ENCODE data around the gene PGM3.

The PGM3 gene

GRCh38 chr6:83192871-83193746 is at the start of gene PGM3, which contains the start of gene RWDD2A:
TSS of gene PGM3 (minus strand) at chr6:83193265. CDS start at chr6:83191012, 2,253 bp downstream.
TSS of gene RWDD2A (plus strand) at chr6:83193357. CDS start at chr6:83194452, 1,095 bp downstream.
- TF ChIP-seq POU6F1 (CRISPR knock-in tag; IDR thresholded peaks at IDR 0.05; ENCODE audit: borderline replicate concordance, low read depth), result no peak
- TF ChIP-seq BACH2 (CRISPR knock-in tag; IDR thresholded peaks at IDR 0.05; ENCODE audit: borderline replicate concordance), result no peak
- no peak for TF ChIP-seq CSRNP3 (CRISPR knock-in tag; IDR thresholded peaks at IDR 0.05)
- no peak for TF ChIP-seq ISL1 (CRISPR knock-in tag; IDR thresholded peaks at IDR 0.05)
- no peak for TF ChIP-seq ZNF70 (CRISPR knock-in tag; IDR thresholded peaks at IDR 0.05)
- no peak for TF ChIP-seq ZNF565 (CRISPR knock-in tag; conservative IDR thresholded peaks at IDR 0.05; ENCODE audit: low read depth)
- TF ChIP-seq ESRRG (CRISPR knock-in tag; IDR thresholded peaks at IDR 0.05), result no peak
- peak; percentile 98 for ATAC-seq

- TF ChIP-seq ISL1 (CRISPR knock-in tag; IDR thresholded peaks at IDR 0.05), result peak; percentile 63
- no peak for TF ChIP-seq TSHZ2 (CRISPR knock-in tag; IDR thresholded peaks at IDR 0.05)
- ATAC-seq, result peak; percentile 88
Observed at GRCh38 chr6:83231146-83231545, 38.1 kb upstream of the PGM3 start.

GRCh38 chr6:83226517-83226916 is 33.5 kb upstream of the PGM3 start:
- ATAC-seq, result no peak
- TF ChIP-seq TOX (CRISPR knock-in tag; IDR thresholded peaks at IDR 0.05; ENCODE audit: borderline replicate concordance) (no peak), ARNTL (CRISPR knock-in tag; IDR thresholded peaks at IDR 0.05; ENCODE audit: borderline replicate concordance, low read depth) (no peak), ISL1 (CRISPR knock-in tag; IDR thresholded peaks at IDR 0.05) (peak; percentile 86), ZFP30 (CRISPR knock-in tag; IDR thresholded peaks at IDR 0.05) (no peak), TCF4 (CRISPR knock-in tag; IDR thresholded peaks at IDR 0.05; ENCODE audit: borderline replicate concordance) (no peak), ZNF565 (CRISPR knock-in tag; conservative IDR thresholded peaks at IDR 0.05; ENCODE audit: low read depth) (no peak), PPARA (CRISPR knock-in tag; IDR thresholded peaks at IDR 0.05; ENCODE audit: borderline replicate concordance) (no peak)

- peak; percentile 73 for ATAC-seq
- TF ChIP-seq GLIS3 (CRISPR knock-in tag; IDR thresholded peaks at IDR 0.05) (no peak), TCF4 (CRISPR knock-in tag; IDR thresholded peaks at IDR 0.05; ENCODE audit: borderline replicate concordance) (no peak), SNAI2 (CRISPR knock-in tag; IDR thresholded peaks at IDR 0.05) (no peak), CSDC2 (CRISPR knock-in tag; IDR thresholded peaks at IDR 0.05) (no peak), ZNF8 (CRISPR knock-in tag; IDR thresholded peaks at IDR 0.05) (no peak)
Observed at GRCh38 chr6:83221889-83222479, 28.9 kb upstream of the PGM3 start.

GRCh38 chr6:83221276-83221675 is 28.2 kb upstream of the PGM3 start:
- TF ChIP-seq BACH2 (CRISPR knock-in tag; IDR thresholded peaks at IDR 0.05; ENCODE audit: borderline replicate concordance) (no peak), ISL1 (CRISPR knock-in tag; IDR thresholded peaks at IDR 0.05) (peak; percentile 69)
- peak; percentile 33; the same call in 1 of the 3 replicates for ATAC-seq

GRCh38 chr6:83220121-83220520 is 27.1 kb upstream of the PGM3 start:
- TF ChIP-seq ZNF565 (CRISPR knock-in tag; conservative IDR thresholded peaks at IDR 0.05; ENCODE audit: low read depth) (no peak), ZNF8 (CRISPR knock-in tag; IDR thresholded peaks at IDR 0.05) (no peak), OSR1 (CRISPR knock-in tag; IDR thresholded peaks at IDR 0.05) (no peak), CREB5 (CRISPR knock-in tag; IDR thresholded peaks at IDR 0.05; ENCODE audit: low read depth) (no peak), ZFP30 (CRISPR knock-in tag; IDR thresholded peaks at IDR 0.05) (no peak), ZC3H10 (CRISPR knock-in tag; IDR thresholded peaks at IDR 0.05) (no peak), ZFP3 (CRISPR knock-in tag; IDR thresholded peaks at IDR 0.05) (no peak)
- no peak for ATAC-seq
